Stomach (tissue), 4 donors: Measurements from ENCODE around the gene PJA1.

ENCODE experiments used
- POLR2AphosphoS5 ChIP-seq, 3 donors: sonication (generic); formaldehyde crosslinking; IDR thresholded peaks; one replicate each; pipeline ENCODE4 v1.6.1; 2016; ENCODE audit warnings: antibody characterized with exemption in 3 of 3
- TF ChIP-seq, protein P1 (sequence below), 7 experiments: fragments of 450-650 bp in 4 of 7; fragments of 200-600 bp in 3 of 7; sonication (generic) in 3 of 7; IDR thresholded peaks; one replicate each; pipeline ENCODE4 v1.5.1; 2016 to 2019; ENCODE audit warnings: antibody characterized with exemption in 7 of 7, control low read depth in 2 of 7, mild to moderate bottlenecking in 1 of 7

DNA sequence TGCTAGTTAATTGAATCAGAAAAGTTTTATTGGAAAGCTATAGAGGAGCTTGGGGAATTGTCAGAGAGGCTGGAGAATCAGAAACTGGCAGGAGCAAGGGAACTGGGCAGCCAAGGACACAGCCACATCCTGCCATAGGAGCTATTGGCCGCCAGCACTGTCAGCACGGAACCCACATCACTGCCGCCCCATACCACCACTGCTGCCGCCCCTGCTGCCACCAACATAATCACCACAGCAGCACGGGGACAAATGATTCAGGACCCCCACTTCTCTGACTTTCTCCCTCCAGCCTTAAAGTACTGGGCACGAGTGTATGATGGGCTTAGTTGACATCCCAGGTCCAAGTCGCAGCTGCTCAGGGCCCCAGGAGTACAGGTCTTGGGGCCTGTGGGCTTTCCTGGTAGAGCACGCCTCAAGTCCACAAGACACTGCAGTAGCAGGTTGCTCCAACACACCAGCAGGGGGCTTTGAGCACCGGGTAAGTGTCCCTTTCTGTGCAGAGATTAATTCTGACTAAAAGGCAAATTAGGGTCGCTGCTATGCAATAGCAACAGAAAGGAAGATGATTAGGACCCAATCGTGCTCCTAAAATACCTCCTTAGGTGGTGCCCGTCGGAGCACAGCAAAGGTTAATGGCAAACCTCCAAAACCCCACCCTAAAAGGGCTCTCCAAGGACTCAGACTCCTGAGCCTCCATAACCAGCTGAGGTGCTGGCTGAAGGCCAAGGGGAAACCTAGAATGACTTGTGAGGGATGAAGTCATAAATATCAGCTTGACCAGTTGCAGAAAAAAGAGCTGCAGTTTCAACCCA lies 6.9 kb downstream of the PJA1 start:
- TF ChIP-seq, protein P1, sequence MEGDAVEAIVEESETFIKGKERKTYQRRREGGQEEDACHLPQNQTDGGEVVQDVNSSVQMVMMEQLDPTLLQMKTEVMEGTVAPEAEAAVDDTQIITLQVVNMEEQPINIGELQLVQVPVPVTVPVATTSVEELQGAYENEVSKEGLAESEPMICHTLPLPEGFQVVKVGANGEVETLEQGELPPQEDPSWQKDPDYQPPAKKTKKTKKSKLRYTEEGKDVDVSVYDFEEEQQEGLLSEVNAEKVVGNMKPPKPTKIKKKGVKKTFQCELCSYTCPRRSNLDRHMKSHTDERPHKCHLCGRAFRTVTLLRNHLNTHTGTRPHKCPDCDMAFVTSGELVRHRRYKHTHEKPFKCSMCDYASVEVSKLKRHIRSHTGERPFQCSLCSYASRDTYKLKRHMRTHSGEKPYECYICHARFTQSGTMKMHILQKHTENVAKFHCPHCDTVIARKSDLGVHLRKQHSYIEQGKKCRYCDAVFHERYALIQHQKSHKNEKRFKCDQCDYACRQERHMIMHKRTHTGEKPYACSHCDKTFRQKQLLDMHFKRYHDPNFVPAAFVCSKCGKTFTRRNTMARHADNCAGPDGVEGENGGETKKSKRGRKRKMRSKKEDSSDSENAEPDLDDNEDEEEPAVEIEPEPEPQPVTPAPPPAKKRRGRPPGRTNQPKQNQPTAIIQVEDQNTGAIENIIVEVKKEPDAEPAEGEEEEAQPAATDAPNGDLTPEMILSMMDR (IDR thresholded peaks at IDR 0.05), result peak in 4 of 7 experiments; percentile 14 to 34 (median 20)
- no peak for TF ChIP-seq POLR2AphosphoS5 (IDR thresholded peaks at IDR 0.05)
